PFSK-1 (cell line): Measurements from ENCODE around the gene ZMIZ2.

Source experiments
- FOXP2 ChIP-seq: optimal IDR thresholded peaks from 2 replicates; pipeline ENCODE3; 2011; ENCODE audit warnings: borderline replicate concordance, control low read depth, inconsistent platforms; ENCODE audit not compliant: insufficient read depth; ENCODE audit errors: extremely low read length, extremely low read depth
- POLR2AphosphoS5 ChIP-seq: IDR thresholded peaks from 2 replicates; pipeline ENCODE4 v1.6.1; 2012; ENCODE audit warnings: low read depth, mild to moderate bottlenecking, control low read depth, low read length, moderate library complexity
- REST ChIP-seq, 2 experiments: IDR thresholded peaks; 2 replicates each; pipeline versions ENCODE4 v1.6.1 to v1.8.0; 2011 to 2012; ENCODE audit warnings: low read depth in 2 of 2, low read length in 2 of 2, control low read depth in 1 of 2, inconsistent platforms in 1 of 2, mild to moderate bottlenecking in 1 of 2, moderate library complexity in 1 of 2; ENCODE audit not compliant: insufficient read depth in 1 of 2
- SIN3A ChIP-seq: IDR thresholded peaks from 2 replicates; pipeline ENCODE4 v1.6.1; 2012; ENCODE audit warnings: mild to moderate bottlenecking, low read length, moderate library complexity, borderline replicate concordance; ENCODE audit not compliant: insufficient read depth
- TAF1 ChIP-seq: IDR thresholded peaks from 2 replicates; pipeline ENCODE4 v1.6.1; 2012; ENCODE audit warnings: low read length, control low read depth, borderline replicate concordance; ENCODE audit not compliant: insufficient read depth

ZMIZ2 gene

GRCh38 chr7:44762726-44763522 is 14.3 kb downstream of the ZMIZ2 start:
- TF ChIP-seq POLR2AphosphoS5: no peak
- no peak for TF ChIP-seq REST (IDR thresholded peaks at IDR 0.05; ENCODE audit: insufficient read depth in 1 of 2, low read depth in 2 of 2, low read length in 2 of 2)
- TF ChIP-seq SIN3A: no peak
- no peak for TF ChIP-seq FOXP2
- TF ChIP-seq TAF1: no peak

GRCh38 chr7:44764081-44764480 is 15.4 kb downstream of the ZMIZ2 start:
- no peak for TF ChIP-seq REST (IDR thresholded peaks at IDR 0.05; ENCODE audit: insufficient read depth in 1 of 2, low read depth in 2 of 2, low read length in 2 of 2)
- TF ChIP-seq FOXP2: no peak
- no peak for TF ChIP-seq TAF1
- TF ChIP-seq POLR2AphosphoS5: no peak
- TF ChIP-seq SIN3A: no peak

- TF ChIP-seq POLR2AphosphoS5: no peak
- no peak for TF ChIP-seq SIN3A
- no peak for TF ChIP-seq FOXP2
- TF ChIP-seq REST (IDR thresholded peaks at IDR 0.05; ENCODE audit: insufficient read depth in 1 of 2, low read depth in 2 of 2, low read length in 2 of 2): no peak
- TF ChIP-seq TAF1: no peak
Measured at GRCh38 chr7:44764665-44765578, 16.3 kb downstream of the ZMIZ2 start.

- TF ChIP-seq FOXP2: no peak
- TF ChIP-seq SIN3A: no peak
- no peak for TF ChIP-seq TAF1
Measured at GRCh38 chr7:44765579-44766415, 17.1 kb downstream of the ZMIZ2 start.

- TF ChIP-seq TAF1 (no peak), FOXP2 (no peak), REST (IDR thresholded peaks at IDR 0.05; ENCODE audit: insufficient read depth in 1 of 2, low read depth in 2 of 2, low read length in 2 of 2) (no peak), SIN3A (no peak), POLR2AphosphoS5 (no peak)
Measured at GRCh38 chr7:44766416-44766801, 17.8 kb downstream of the ZMIZ2 start.
